ENCODE measurements around the gene NYNRIN.
"Not testable (repeated sequence)": the region's sequence is repeated elsewhere in the genome, so short reads cannot be mapped to it uniquely, and the experiment has no call there.

Gene NYNRIN

DNA sequence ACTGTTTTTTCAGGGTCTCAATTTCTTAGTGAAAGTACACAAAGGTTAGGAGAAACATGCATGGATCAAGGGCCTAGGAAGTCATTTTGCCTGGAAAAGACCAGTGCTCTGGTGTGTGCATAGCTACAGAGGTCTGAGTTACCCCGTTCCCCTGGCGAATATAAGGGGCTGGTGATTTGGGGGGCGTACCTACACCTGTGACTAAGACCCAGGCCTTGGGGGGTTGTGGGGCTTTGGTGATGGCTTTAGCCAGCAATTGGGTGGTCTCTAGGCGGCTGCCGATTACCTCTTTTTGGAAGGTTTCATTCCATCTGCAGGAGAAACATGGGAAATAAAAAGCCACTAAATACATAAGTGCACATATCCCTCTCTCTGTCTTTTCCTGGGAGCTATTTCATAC lies 42.7 kb downstream of the NYNRIN start:
- DNase-seq (ENCODE audit: insufficient read length, low spot score) (no peak), FAIRE-seq (no peak)

DNA sequence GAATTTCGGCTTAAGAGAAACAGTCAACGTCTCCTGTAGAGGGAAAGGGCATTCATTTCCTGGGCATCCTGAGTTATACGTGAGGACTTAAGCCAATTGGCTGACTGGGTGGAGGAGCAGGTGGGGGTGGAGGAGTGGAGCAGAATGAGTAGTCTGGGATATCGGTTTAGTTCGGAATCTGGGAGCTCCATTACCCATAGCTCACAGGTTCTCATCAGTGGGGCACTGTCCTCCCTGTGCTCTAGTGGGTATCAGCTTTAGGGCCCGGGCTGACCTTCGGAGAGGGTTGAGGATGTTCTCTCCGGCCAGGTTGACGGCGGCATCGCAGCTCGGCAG lies 43.1 kb downstream of the NYNRIN start:
- DNase-seq (ENCODE audit: insufficient read length, low spot score): peak; percentile 21

DNA sequence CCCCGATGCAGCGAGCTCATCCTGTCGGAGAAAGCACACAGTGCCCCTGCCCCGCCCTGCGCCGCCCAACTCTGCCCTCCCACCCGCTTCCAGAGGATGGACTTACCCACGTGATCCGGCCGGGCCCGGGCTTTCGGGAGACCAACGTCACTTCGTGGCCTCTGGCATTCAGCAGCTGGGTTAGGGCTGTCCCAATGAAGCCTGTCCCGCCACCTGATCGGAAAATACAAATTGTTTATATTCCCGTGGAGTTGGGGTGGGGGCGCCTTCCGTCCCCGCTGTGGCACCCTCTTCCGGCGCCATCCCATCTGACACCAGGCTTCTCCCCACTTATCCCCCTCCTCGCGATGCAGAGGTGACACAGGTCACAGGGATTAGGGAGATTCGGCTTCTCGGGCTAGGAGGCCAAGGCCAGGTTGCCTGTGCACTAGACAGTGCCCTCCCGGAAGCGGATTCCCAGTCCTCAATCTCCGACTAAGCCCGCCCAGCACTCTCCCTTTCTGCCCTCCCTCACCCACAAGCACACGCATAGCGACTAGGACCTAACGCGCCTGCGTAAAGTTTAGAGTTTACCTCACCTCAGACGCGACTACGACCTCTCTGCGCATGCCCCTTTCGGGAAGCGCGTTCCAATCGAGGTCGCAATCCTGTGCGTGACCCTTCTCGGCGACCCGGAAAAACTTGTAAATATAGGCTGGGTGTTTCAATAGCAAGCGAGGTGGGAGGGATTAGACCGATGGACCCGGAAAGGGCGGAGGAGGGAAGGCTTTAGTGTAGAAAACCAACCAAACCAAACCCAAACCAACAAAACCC lies 43.6 kb downstream of the NYNRIN start, which contains the start of gene SDR39U1:
TSS of gene SDR39U1 (minus strand) at position 537 of the 813 bp plus-strand sequence. CDS start at position 530, 7 bp downstream.
- peak; percentile 74 for FAIRE-seq
- DNase-seq (ENCODE audit: insufficient read length, low spot score): peak; percentile 92

More for the DNA sequence above, 43.1 kb downstream of the NYNRIN start:
- no peak for FAIRE-seq

DNA sequence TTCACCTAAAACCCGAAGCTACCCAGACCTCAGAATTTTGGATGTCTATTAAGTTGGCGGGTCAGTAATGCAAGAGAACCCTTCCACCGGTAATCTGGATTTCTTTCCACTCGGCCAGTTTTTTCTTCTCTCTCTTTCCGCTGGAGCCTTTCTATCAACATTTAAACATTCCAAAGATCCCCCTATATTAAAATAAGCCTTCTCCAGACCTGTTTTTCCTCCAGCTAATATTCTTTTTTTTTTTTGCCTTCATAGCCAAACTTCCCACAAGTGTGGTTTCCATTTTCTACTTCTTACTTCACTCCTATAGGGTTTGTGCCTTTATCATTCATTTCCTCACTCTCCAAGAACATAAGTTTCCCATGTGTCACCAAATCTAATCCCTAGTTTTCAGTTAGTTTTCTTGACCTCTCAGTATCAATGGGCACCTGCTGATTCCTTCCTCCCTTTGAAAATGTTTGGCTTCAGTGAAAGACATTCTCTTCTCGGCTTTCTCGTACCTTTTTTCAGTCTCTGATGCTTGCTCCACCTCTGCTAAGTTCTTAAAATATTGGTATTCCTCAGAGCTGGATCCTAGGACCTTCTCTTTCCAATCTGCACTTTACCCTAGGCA lies 44.4 kb downstream of the NYNRIN start:
- no peak for DNase-seq (ENCODE audit: insufficient read length, low spot score)
- no peak for FAIRE-seq

DNA sequence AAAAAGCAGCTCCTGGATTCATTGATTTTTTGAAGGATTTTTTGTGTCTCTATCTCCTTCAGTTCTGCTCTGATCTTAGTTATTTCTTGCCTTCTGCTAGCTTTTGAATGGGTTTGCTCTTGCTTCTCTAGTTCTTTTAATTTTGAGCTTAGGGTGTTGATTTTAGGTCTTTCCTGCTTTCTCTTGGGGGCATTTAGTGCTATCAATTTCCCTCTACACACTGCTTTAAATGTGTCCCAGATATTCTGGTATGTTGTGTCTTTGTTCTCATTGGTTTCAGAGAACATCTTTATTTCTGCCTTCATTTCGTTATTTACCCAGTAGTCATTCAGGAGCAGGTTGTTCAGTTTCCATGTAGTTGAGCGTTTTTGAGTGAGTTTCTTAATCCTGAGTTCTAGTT lies 52.0 kb downstream of the NYNRIN start:
- not testable (repeated sequence) for DNase-seq (ENCODE audit: insufficient read length, low spot score); FAIRE-seq

DNA sequence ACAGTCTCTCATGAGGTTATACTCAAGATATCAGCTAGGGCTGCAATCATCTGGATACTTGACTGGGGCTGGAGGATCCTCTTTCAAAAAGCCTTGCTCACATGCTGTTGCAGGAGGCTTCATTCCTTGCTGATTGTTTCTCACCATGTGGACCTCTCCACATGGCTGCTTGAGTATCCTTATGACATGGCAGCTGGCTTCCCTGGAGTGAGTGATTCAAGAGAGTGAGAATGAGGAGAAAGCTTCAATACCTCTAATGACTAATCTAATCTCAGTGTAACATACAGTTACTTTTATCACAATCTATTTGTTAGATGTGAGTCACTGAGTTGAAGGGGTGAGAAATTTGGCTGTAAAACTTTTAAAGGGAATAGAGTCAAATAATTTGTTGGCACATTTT lies 58.2 kb downstream of the NYNRIN start:
- FAIRE-seq (no peak), DNase-seq (ENCODE audit: insufficient read length, low spot score) (no peak)

DNA sequence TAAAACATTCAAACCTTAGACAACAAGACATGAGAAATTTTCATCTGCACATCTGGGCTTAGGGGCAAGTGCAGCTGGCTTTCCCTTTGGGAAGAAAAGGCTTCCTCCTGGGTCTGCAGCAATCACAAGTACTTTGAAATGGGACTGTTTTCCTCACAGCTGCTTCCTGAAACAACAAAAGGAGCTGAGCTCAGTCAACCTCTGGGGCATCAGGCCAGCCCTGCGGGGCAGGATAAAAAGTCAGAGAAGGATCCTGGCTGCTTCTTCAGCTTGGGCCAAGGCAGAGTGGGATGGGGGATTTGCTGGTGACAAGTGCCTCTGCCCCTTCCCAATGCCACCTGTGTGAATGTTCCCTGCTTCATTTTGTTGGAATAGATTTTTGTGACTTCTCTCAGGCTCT lies 59.9 kb downstream of the NYNRIN start:
- FAIRE-seq (no peak), DNase-seq (ENCODE audit: insufficient read length, low spot score) (no peak)

DNA sequence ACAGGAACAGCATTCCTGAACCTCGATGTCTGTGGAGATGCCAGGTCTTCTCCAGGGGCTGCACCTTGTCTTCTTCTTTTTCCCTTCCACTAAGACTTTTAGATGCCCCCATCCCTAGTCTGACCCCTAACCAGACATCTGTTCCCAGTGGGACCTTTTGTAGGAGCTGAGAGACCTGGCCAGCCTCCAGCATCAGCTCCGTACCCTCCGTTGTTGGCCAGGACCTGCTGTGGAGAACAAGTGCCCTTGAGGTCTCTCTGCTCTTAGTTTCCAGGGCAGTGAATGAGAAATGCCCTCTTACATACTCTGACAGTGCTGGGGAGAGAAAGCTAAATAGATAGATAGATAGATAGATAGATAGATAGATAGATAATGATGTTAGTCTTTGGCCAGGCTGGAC lies 60.5 kb downstream of the NYNRIN start:
- no peak for FAIRE-seq
- no peak for DNase-seq (ENCODE audit: insufficient read length, low spot score)

DNA sequence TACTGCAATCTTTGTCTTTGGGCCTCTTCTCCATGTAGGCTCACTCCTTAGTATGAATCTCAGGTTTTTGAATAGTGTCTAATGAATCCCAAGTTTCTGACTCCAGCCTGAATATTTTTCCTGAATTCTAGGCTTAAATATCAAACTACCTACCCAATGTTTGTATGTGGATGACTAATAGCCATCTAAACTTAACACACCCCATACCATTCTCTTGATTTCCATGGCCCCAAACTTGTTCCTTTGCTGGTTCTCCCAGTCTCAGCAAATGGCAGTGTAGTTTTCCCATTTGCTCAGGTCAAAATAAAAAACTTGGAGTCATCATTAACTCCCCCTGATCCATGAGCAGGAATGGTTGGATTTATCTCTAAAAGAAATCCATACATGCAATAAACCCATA lies 62.5 kb downstream of the NYNRIN start:
- FAIRE-seq (no peak), DNase-seq (ENCODE audit: insufficient read length, low spot score) (no peak)

DNA sequence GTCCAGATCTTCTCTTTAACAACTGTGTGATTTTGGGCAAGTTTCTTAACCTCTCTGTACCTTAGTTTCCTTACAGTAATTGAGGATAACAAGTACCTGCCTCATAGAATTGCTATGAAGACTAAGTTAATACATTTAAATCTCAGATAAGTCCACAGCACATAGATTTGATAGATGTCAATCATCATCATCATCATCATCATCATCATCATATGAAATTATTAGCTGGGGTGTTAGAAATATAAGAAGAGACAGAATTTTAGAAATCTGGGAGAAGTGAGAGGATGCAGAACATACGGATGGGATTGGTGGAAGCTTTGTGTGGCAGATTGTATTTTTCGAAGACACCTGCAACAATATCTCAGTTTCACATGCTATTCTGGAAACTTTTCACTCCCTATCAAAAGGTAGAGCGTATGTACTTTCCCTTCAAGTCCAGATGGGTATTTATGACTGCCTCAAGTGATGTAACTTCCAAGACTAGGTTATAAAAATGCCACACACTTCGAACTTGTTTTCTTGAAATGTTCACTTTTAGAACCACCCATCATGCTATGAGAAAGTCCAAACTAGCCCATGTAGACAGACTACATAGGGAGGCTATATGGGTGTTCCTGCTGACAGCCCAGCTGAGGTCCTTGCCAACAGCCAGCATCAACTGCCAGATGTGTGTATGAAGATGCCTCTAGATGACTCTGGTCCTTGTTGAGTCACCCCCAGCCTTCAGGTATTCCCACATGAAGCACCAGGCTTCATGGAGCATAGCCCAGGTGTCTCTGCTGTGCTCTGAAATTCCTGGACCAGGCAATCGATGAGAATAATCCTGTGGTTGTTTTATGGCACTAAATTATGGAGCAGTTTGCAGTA lies 64.4 kb downstream of the NYNRIN start:
- FAIRE-seq (no peak), DNase-seq (ENCODE audit: insufficient read length, low spot score) (no peak)

DNA sequence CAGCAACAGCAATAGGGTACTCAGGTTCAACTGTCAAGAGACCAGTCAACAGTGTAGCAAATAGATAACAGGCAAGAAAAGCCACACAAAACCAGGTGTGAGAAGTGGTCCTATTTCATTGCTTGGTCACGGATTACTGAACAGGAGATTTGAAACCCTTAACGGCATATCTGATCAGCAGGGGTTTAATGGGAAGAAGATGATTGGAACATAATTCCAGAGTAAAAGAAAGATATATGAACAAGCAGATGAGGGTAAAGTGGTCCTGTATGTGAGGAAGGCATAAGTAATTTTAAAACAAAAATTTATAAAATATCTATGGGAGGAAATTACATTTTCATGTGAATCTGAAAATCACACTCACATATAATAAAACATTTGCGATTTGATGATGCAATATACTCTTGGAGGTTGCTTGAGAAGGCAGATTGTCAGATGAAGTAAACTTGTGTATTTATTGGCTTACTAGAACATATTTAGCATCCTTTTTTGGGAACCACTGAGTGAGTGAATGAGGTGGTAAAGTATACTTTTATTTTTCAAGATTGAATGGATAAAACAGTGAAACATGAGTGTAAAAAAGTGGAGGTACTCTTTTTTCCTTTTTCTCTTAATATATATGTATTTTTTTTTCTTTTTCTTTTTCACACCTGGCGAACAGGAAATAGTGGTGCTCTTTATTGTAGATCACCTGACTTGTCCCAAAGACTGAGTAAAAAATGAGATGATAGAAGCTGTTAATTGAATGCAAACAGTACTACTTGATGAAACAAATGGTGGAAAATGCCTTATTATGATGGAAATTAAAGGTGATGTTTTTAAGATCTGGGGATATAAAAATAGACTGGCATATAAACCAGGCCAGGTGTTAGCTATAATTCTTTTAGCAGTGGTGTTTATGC lies 65.3 kb downstream of the NYNRIN start:
- no peak for FAIRE-seq
- no peak for DNase-seq (ENCODE audit: insufficient read length, low spot score)

DNA sequence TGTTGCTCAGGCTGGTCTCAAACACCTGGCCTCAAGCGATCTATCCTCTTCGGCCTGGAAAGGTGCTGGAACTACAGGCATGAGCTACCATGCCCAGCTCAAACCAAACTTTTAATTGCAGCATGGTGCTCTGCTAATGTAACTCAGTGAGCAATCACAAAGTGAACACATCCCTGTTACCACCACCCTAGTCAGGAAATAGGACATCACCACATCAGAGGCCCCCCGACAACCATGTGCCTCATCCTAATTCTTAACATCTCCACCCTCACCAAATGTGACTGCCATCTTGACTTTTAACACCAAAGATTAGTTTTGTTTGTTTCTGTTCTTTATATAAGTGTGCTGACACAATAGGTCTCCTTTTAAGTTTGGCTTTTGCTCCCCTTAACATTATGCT lies 66.6 kb downstream of the NYNRIN start:
- DNase-seq (ENCODE audit: insufficient read length, low spot score): no peak
- no peak for FAIRE-seq

DNA sequence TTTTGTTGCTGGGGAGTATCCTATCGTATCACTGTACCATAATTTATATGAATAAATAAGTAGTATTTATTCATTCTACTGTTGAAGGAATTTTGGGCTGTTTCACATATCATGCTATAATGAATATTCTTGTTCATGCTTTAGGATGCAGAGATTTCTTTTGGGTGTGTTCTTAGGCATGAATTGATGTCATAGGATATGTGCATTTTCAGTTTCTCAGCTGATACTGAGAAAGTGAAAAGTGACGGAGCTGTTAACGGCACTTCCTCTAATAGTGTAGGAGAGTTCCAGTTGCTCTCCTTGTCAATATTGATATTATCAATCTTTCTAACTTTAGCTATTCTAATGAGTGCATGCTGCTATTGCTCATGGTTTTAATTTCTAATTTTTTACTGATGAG lies 67.0 kb downstream of the NYNRIN start:
- no peak for FAIRE-seq
- DNase-seq (ENCODE audit: insufficient read length, low spot score): no peak
